WTC11 (cell line): ENCODE measurements around the gene MGAT3. TPM values are rescaled to one million over a fixed set of nuclear protein-coding genes. Genes with fewer than 3 reads are reported as not detected.
A peak's percentile ranks its signal among the peaks of the same experiment; 100 is the strongest.

ENCODE experiments used
- ATAC-seq: fragments of 200-7000 bp; cut with Tn5 transposase; 2 replicates; pipeline ENCODE4 v1.10.0; 2021; ENCODE audit warnings: mild to moderate bottlenecking, moderate library complexity
- CTCF ChIA-PET: fragments of 300-600 bp; sonication (Branson Sonifier 250); formaldehyde crosslinking; loops from one replicate; lab custom pipeline; 2021; ENCODE audit warnings: antibody characterized with exemption; lab: Charles Lee
- POLR2A ChIA-PET: fragments of 350-600 bp; sonication (Branson Sonifier 250); formaldehyde crosslinking; loops from one replicate; lab custom pipeline; 2021; ENCODE audit warnings: antibody characterized with exemption; lab: Charles Lee
- DNase-seq: peaks from one replicate; pipeline ENCODE4 v3.0.0; 2021; ENCODE audit warnings: low spot score
- H3K27ac Mint-ChIP-seq: 2 replicates; pipeline ENCODE4 v1.8.0; 2021; ENCODE audit warnings: mixed read lengths
- H3K27me3 Mint-ChIP-seq: 2 replicates; pipeline ENCODE4 v1.8.0; 2021; ENCODE audit warnings: low read depth, mild to moderate bottlenecking, moderate library complexity, mixed read lengths
- H3K36me3 Mint-ChIP-seq: 2 replicates; pipeline ENCODE4 v1.8.0; 2021; ENCODE audit warnings: mixed read lengths
- H3K4me1 Mint-ChIP-seq: 2 replicates; pipeline ENCODE4 v1.8.0; 2022; ENCODE audit warnings: mixed read lengths
- H3K4me3 Mint-ChIP-seq: 2 replicates; pipeline ENCODE4 v1.8.0; 2021; ENCODE audit warnings: mild to moderate bottlenecking, moderate library complexity, mixed read lengths
- H3K9me3 Mint-ChIP-seq: 2 replicates; pipeline ENCODE4 v1.8.0; 2021; ENCODE audit warnings: mixed read lengths
- CREB1 ChIP-seq: sonication (generic); formaldehyde crosslinking; IDR thresholded peaks from 2 replicates; pipeline ENCODE4 v1.8.0; 2023; ENCODE audit warnings: mild to moderate bottlenecking, missing genetic modification reagents
- ETV6 ChIP-seq: sonication (generic); formaldehyde crosslinking; IDR thresholded peaks from 2 replicates; pipeline ENCODE4 v1.8.1; 2022; ENCODE audit warnings: mild to moderate bottlenecking, missing genetic modification reagents
- FOXJ3 ChIP-seq: sonication (generic); formaldehyde crosslinking; IDR thresholded peaks from 2 replicates; pipeline ENCODE4 v1.9.0; 2021; ENCODE audit warnings: missing genetic modification reagents, mild to moderate bottlenecking, borderline replicate concordance
- FOXK1 ChIP-seq: sonication (generic); formaldehyde crosslinking; IDR thresholded peaks from 2 replicates; pipeline ENCODE4 v1.8.0; 2022; ENCODE audit warnings: mild to moderate bottlenecking, moderate library complexity, missing genetic modification reagents
- HMGA2 ChIP-seq: fragments of 250-450 bp; sonication (Bioruptor Pico); IDR thresholded peaks from 2 replicates; pipeline ENCODE4 v1.4.0; 2021; ENCODE audit warnings: mild to moderate bottlenecking, moderate library complexity
- IRF2 ChIP-seq: sonication (generic); formaldehyde crosslinking; IDR thresholded peaks from 2 replicates; pipeline ENCODE4 v1.8.0; 2022; ENCODE audit warnings: low read depth, missing genetic modification reagents, borderline replicate concordance
- JAZF1 ChIP-seq: fragments of 250-450 bp; sonication (Bioruptor Pico); IDR thresholded peaks from 2 replicates; pipeline ENCODE4 v1.9.0; 2021; ENCODE audit warnings: moderate library complexity, mild to moderate bottlenecking, inconsistent platforms
- NR3C1 ChIP-seq: sonication (generic); formaldehyde crosslinking; conservative IDR thresholded peaks from 2 replicates; pipeline ENCODE4 v1.8.1; 2023; ENCODE audit warnings: low read depth, mild to moderate bottlenecking, missing genetic modification reagents
- OVOL2 ChIP-seq: fragments of 250-450 bp; sonication (Bioruptor Pico); IDR thresholded peaks from 2 replicates; pipeline ENCODE4 v1.9.0; 2021; ENCODE audit warnings: mild to moderate bottlenecking, borderline replicate concordance
- SMAD4 ChIP-seq: sonication (generic); formaldehyde crosslinking; IDR thresholded peaks from 2 replicates; pipeline ENCODE4 v1.8.0; 2022; ENCODE audit warnings: mild to moderate bottlenecking, missing genetic modification reagents
- TP53 ChIP-seq: sonication (generic); formaldehyde crosslinking; IDR thresholded peaks from 2 replicates; pipeline ENCODE4 v1.8.1; 2023; ENCODE audit warnings: mild to moderate bottlenecking, missing genetic modification reagents
- ZNF263 ChIP-seq: sonication (generic); formaldehyde crosslinking; IDR thresholded peaks from 2 replicates; pipeline ENCODE4 v1.8.1; 2022; ENCODE audit warnings: low read depth, mild to moderate bottlenecking, moderate library complexity, missing genetic modification reagents
- ZNF423 ChIP-seq: fragments of 250-450 bp; sonication (Bioruptor Pico); IDR thresholded peaks from 2 replicates; pipeline ENCODE4 v2.1.2; 2022; ENCODE audit warnings: mild to moderate bottlenecking, moderate library complexity
- total RNA-seq: library from RNA; stranded (reverse); gene quantifications from 3 replicates; pipeline ENCODE4 v1.2.3, GENCODE V29; 2021
- TF ChIP-seq, protein P1 (sequence below): sonication (generic); formaldehyde crosslinking; IDR thresholded peaks from 2 replicates; pipeline ENCODE4 v1.8.1; 2023; ENCODE audit warnings: mild to moderate bottlenecking, missing genetic modification reagents
- TF ChIP-seq, protein P2 (sequence below): sonication (generic); formaldehyde crosslinking; IDR thresholded peaks from 2 replicates; pipeline ENCODE4 v1.8.1; 2022; ENCODE audit warnings: mild to moderate bottlenecking, moderate library complexity, missing genetic modification reagents
- TF ChIP-seq, protein P3 (sequence below): sonication (generic); formaldehyde crosslinking; IDR thresholded peaks from 2 replicates; pipeline ENCODE4 v1.8.1; 2022; ENCODE audit warnings: missing genetic modification reagents, borderline replicate concordance

MGAT3 gene
- total RNA-seq, 1 experiment from 2014 or later: 11.4 TPM

DNA sequence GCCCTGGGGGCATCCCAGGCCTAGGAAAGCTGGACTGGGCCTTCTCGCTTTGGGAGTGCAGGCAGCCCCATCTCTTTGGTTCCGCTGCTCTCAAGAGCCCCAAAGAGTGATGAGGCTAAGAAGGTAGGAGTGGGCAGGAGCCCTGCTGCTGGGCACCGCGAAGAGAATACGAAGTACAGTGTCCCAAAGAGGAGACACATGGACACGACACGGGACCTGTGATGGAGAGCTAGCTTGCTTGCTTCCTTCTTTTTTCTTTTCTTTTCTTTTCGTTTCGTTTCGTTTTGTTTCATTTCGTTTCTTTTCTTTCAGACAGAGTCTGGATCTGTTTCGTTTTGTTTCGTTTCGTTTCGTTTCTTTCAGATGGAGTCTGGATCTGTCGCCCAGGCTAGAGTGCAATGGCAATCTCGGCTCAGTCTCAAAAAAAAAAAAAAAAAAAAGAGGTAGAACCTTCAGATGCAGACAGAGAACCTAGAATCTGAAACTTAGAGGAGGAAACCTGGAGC lies 10.6 kb downstream of the MGAT3 start (continued):
- TF ChIP-seq, protein P1, sequence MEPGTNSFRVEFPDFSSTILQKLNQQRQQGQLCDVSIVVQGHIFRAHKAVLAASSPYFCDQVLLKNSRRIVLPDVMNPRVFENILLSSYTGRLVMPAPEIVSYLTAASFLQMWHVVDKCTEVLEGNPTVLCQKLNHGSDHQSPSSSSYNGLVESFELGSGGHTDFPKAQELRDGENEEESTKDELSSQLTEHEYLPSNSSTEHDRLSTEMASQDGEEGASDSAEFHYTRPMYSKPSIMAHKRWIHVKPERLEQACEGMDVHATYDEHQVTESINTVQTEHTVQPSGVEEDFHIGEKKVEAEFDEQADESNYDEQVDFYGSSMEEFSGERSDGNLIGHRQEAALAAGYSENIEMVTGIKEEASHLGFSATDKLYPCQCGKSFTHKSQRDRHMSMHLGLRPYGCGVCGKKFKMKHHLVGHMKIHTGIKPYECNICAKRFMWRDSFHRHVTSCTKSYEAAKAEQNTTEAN (CRISPR knock-in tag): no peak

DNA sequence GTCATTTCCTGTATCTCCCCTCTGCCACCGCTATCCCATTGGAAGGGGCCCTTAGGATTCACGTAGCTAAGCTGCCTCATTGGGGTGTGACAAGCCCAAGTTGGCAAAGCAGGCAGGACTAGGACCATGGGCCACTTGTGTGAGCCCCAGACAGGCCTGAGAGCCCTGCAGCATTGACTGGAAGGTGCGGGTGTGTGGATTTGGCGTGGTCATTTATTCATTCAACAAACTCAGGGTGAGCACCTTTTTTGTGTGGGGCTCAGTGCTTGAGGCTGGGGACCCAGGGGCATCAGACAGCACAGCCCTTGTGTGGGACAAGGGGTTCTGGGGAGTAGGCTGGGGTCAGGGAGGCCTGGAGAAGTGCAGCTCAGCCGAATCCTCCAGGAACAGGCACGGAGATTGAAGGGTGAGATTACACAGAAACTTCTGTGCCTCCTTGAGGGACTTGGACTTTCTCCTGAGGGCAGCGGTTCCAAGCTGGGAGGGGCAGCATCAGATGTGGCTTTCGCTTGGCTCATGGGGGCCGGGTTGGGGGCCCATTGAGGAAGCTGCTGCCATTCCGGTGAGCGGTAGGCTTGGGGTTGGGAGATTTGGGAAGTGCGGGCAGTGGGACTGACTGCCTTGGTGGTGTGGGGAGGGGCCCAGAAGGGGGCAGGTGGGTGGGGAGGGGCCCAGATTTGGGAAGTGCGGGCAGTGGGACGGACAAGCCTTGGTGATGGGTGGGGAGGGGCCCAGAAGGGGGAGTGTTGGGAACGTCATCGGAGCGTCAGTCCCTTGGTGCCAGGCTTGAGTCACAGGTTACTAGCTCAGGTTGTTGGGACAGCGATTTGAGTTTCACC lies 11.9 kb downstream of the MGAT3 start:
- peak overlapping the region; percentile 58; the same call in 1 of the 2 replicates for H3K27ac Mint-ChIP-seq
- CTCF ChIA-PET: interaction anchor here (0.6 to 2.7 kb wide), 12 partner anchors 9 to 195 kb away, joined by 3 to 12 read pairs (median 4); partner anchors contain the start of gene TAB1
- no peak for ATAC-seq

DNA sequence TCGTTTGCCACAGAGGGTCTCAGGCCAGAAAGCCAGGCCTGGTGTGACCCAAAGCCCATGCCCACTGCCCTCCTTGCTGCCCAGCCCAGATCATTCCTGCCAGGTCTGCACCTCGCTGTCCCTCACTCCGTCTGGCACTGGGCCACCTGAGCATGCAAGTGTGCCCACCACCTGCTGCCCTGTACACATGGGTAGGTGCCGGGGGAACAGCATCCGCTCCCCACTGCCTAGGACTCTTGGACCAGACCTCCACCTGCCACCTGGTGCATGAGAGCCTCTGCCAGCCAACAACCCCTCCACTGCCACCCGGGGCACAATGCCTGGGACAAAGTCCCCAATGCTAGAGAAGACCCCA lies 12.5 kb downstream of the MGAT3 start:
- Mint-ChIP-seq H3K9me3 (no peaks in the 10 kb centered on the region), H3K27me3 (no peaks in the 10 kb centered on the region), H3K4me1 (peaks cover 52% of the 10 kb centered on the region), H3K27ac (no peak overlapping the region), H3K36me3 (no peaks in the 10 kb centered on the region), H3K4me3 (no peak overlapping the region)
- no peak for ATAC-seq
- TF ChIP-seq HMGA2 (no peak), TP53 (CRISPR knock-in tag) (no peak), ZNF423 (CRISPR knock-in tag) (no peak), IRF2 (no peak)
- TF ChIP-seq, protein P1 (CRISPR knock-in tag): no peak
- DNase-seq: no peak
- ChIA-PET POLR2A (no interaction called here), CTCF (interaction anchor here (0.6 to 3.3 kb wide), 8 partner anchors 9 to 194 kb away, joined by 3 to 17 read pairs (median 5); partner anchors contain the start of gene TAB1)

More for the DNA sequence above, 11.9 kb downstream of the MGAT3 start:
- peaks cover 46% of the 10 kb centered on the region for H3K4me1 Mint-ChIP-seq
- no peaks in the 10 kb centered on the region for H3K27me3 Mint-ChIP-seq
- no peak overlapping the region for H3K4me3 Mint-ChIP-seq
- POLR2A ChIA-PET: no interaction called here
- DNase-seq: no peak
- H3K9me3 Mint-ChIP-seq: no peaks in the 10 kb centered on the region
- H3K36me3 Mint-ChIP-seq: no peaks in the 10 kb centered on the region
- TF ChIP-seq OVOL2 (CRISPR knock-in tag) (no peak), ZNF263 (CRISPR knock-in tag) (no peak), SMAD4 (CRISPR knock-in tag) (no peak), FOXJ3 (CRISPR knock-in tag) (no peak), CREB1 (no peak), TP53 (CRISPR knock-in tag) (no peak), HMGA2 (no peak)
- TF ChIP-seq, protein P2, sequence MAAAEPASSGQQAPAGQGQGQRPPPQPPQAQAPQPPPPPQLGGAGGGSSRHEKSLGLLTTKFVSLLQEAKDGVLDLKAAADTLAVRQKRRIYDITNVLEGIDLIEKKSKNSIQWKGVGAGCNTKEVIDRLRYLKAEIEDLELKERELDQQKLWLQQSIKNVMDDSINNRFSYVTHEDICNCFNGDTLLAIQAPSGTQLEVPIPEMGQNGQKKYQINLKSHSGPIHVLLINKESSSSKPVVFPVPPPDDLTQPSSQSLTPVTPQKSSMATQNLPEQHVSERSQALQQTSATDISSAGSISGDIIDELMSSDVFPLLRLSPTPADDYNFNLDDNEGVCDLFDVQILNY (CRISPR knock-in tag): no peak

DNA sequence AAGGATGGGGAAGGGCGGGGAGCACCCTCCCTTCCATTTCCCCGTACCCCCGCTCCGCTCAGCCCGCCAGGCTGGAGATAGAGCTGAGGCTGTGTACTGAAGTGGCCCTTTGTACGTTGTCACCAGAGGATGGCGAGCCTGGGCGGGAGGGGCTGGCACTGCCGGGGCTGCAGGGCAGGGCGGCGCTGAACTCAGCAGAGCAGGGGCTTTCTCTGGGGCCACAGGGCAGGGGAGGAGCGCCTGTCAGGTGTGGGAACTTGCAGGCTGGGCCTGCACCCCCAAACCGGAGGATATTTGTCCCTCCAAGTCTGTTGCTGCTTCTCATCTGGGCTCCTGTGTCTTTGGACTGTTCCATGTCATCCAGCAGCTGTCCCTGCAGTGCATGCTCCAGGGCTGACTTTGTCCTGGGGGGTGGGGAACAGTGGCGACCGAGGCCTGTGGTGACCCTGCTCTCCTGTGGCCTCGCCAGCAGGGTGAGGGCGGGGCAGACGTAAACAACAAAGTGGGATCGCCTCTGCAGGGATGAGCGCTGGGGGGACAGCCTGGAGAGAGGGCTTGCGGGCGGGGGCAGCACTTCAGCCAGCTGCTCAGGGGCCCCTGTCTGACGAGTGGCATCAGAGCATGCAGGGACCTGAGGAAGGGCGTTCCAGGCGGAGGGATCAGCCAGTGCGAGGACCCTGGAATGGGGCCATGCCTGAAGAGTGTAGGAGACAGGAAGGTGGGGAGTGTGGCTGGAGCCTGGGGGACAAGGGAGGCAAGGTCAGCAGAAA lies 13.1 kb downstream of the MGAT3 start:
- no peak overlapping the region for H3K4me3 Mint-ChIP-seq
- TF ChIP-seq FOXK1 (peak; percentile 30; the same call in 1 of the 2 replicates), NR3C1 (CRISPR knock-in tag) (no peak), JAZF1 (CRISPR knock-in tag) (no peak), ETV6 (CRISPR knock-in tag) (0 out of 2 replicates have a peak, but pooled peaks have one; percentile 37)
- TF ChIP-seq, protein P3, sequence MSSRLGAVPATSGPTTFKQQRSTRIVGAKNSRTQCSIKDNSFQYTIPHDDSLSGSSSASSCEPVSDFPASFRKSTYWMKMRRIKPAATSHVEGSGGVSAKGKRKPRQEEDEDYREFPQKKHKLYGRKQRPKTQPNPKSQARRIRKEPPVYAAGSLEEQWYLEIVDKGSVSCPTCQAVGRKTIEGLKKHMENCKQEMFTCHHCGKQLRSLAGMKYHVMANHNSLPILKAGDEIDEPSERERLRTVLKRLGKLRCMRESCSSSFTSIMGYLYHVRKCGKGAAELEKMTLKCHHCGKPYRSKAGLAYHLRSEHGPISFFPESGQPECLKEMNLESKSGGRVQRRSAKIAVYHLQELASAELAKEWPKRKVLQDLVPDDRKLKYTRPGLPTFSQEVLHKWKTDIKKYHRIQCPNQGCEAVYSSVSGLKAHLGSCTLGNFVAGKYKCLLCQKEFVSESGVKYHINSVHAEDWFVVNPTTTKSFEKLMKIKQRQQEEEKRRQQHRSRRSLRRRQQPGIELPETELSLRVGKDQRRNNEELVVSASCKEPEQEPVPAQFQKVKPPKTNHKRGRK (CRISPR knock-in tag): no peak
- no peaks in the 10 kb centered on the region for H3K36me3 Mint-ChIP-seq
- ChIA-PET CTCF (interaction anchor here (1.0 to 3.3 kb wide), 10 partner anchors 8 to 139 kb away, joined by 3 to 17 read pairs (median 7); partner anchors contain the start of gene TAB1), POLR2A (no interaction called here)
- peak overlapping the region; percentile 43; the same call in 1 of the 2 replicates for H3K27ac Mint-ChIP-seq
- H3K27me3 Mint-ChIP-seq: no peaks in the 10 kb centered on the region
- peaks cover 57% of the 10 kb centered on the region for H3K4me1 Mint-ChIP-seq
- no peaks in the 10 kb centered on the region for H3K9me3 Mint-ChIP-seq
- ATAC-seq: no peak
- DNase-seq: no peak
